AG09309 (cell line): Measurements from ENCODE around the gene NUDT5.

ENCODE experiments used
- DNase-seq: peaks from one replicate; pipeline ENCODE4 v3.0.0-alpha.2; 2010; ENCODE audit warnings: low read depth
- H3K4me3 ChIP-seq: 2 replicates; pipeline ENCODE4 v1.5.1; 2011; ENCODE audit warnings: mild to moderate bottlenecking, low read depth, low read length, moderate library complexity; ENCODE audit not compliant: control insufficient read depth
- TF ChIP-seq, protein P1 (sequence below): IDR thresholded peaks from 2 replicates; pipeline ENCODE4 v1.5.1; 2011; ENCODE audit warnings: mild to moderate bottlenecking, low read depth, low read length, inconsistent platforms; ENCODE audit not compliant: insufficient read depth, control insufficient read depth; ENCODE audit errors: missing control alignments

Gene NUDT5

DNA sequence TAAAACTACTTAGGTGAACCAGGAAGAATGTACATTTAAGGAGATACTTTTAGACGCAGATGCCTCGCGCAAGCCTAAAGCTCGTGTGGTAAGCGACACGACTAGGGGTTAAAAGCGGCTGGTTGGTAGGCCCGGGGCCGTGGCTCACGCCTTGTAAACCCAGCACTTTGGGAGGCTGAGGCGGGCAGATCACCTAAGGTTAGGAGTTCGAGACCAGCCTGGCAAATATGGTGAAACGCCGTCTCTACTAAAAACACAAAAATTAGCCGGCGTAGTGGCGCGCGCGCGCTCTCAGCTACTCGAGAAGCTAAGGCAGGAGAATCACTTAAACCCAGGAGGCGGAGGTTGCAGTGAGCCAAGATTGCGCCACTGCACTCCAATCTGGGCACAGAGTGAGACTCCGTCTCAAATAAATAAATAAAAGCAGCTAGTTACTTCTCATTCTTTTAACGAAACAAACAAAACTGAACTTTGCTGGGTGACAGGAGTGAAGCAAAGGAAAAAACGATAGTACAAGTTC lies 879 bp downstream of the NUDT5 start:
- DNase-seq = no peak
- H3K4me3 ChIP-seq = peak overlapping the region; percentile 76
- TF ChIP-seq, protein P1, sequence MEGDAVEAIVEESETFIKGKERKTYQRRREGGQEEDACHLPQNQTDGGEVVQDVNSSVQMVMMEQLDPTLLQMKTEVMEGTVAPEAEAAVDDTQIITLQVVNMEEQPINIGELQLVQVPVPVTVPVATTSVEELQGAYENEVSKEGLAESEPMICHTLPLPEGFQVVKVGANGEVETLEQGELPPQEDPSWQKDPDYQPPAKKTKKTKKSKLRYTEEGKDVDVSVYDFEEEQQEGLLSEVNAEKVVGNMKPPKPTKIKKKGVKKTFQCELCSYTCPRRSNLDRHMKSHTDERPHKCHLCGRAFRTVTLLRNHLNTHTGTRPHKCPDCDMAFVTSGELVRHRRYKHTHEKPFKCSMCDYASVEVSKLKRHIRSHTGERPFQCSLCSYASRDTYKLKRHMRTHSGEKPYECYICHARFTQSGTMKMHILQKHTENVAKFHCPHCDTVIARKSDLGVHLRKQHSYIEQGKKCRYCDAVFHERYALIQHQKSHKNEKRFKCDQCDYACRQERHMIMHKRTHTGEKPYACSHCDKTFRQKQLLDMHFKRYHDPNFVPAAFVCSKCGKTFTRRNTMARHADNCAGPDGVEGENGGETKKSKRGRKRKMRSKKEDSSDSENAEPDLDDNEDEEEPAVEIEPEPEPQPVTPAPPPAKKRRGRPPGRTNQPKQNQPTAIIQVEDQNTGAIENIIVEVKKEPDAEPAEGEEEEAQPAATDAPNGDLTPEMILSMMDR = no peak

DNA sequence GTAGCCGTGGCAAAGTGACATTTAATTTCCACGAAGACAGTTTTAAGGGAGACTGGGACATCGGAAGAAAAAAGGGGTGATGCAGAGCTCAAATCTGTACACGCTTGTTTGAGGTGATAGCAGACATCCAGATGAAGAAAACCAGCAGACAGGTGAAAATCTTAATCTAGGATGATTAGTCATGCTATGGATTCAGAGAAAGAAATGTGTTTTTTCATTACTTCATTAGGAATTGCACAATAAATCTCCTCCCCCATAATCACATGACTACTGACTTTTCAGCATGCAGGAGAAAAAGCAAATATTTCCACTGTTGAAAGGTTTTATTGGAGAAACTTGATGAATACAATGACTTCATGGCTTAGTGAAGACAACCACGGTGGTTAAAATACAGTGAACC lies 2.5 kb downstream of the NUDT5 start:
- peak; percentile 49 for DNase-seq
- no peak overlapping the region for H3K4me3 ChIP-seq
- TF ChIP-seq, protein P1 = no peak

DNA sequence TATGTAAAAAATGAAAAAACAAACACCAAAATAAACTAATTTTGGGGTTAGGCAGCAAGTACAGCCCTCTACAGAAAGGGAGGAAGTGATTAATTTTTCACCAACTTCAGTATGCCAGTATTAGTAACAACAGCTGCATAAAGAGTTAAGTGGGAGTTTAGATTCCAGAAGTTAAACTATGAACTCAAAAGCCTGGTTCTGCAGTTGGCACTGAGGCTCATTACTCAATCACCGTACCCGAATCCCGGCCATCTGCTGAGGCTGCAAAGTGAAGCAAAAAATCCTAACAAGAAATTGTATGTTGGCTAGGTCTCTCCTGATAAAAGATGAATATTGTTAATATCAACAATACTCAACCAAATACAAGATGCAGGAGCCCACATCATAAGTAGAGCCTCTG lies 4.0 kb downstream of the NUDT5 start:
- no peak overlapping the region for H3K4me3 ChIP-seq
- DNase-seq = no peak
- TF ChIP-seq, protein P1 = no peak

- TF ChIP-seq, protein P1 = no peak
- DNase-seq = no peak
- no peak overlapping the region for H3K4me3 ChIP-seq
Measured at GRCh38 chr10:12189426-12189825, 6.3 kb downstream of the NUDT5 start.

DNA sequence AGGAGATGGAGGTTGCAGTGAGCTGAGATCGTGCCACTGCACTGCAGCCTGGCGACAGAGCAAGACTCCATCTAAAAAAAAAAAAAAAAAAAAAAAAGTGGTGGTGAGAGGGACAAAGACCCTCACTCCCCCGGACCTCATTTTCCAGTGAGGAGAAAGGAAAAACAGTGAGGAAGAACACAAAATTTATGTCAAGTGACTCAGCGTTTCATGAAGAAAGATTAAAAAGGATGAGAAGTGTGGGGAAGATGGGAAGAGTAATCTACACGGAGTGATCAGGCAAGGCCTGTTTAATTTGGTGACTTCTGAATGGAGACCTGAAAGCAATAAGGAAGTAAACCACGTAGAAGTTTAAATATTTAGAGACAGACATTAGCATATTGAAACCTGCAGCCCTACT lies 7.0 kb downstream of the NUDT5 start:
- DNase-seq = no peak
- TF ChIP-seq, protein P1 = no peak
- H3K4me3 ChIP-seq = no peak overlapping the region

GRCh38 chr10:12187321-12187905 lies 8.3 kb downstream of the NUDT5 start:
- no peak overlapping the region for H3K4me3 ChIP-seq
- DNase-seq = no peak
- TF ChIP-seq, protein P1 = no peak
